HL-60 (cell line): ENCODE results near the gene CALHM1.

Source experiments
- CTCF ChIP-seq: IDR thresholded peaks from one replicate; pipeline ENCODE4 v1.5.1; 2011; ENCODE audit warnings: low read length, control low read depth, inconsistent platforms; ENCODE audit not compliant: insufficient read depth
- POLR2AphosphoS5 ChIP-seq: IDR thresholded peaks from 2 replicates; pipeline ENCODE4 v1.6.1; 2012; ENCODE audit warnings: low read depth
- TF ChIP-seq, protein P1 (sequence below): IDR thresholded peaks from 2 replicates; pipeline ENCODE4 v1.6.1; 2012; ENCODE audit warnings: low read depth; ENCODE audit not compliant: insufficient replicate concordance

- TF ChIP-seq CTCF: no peak
- no peak for TF ChIP-seq POLR2AphosphoS5
- TF ChIP-seq, protein P1, sequence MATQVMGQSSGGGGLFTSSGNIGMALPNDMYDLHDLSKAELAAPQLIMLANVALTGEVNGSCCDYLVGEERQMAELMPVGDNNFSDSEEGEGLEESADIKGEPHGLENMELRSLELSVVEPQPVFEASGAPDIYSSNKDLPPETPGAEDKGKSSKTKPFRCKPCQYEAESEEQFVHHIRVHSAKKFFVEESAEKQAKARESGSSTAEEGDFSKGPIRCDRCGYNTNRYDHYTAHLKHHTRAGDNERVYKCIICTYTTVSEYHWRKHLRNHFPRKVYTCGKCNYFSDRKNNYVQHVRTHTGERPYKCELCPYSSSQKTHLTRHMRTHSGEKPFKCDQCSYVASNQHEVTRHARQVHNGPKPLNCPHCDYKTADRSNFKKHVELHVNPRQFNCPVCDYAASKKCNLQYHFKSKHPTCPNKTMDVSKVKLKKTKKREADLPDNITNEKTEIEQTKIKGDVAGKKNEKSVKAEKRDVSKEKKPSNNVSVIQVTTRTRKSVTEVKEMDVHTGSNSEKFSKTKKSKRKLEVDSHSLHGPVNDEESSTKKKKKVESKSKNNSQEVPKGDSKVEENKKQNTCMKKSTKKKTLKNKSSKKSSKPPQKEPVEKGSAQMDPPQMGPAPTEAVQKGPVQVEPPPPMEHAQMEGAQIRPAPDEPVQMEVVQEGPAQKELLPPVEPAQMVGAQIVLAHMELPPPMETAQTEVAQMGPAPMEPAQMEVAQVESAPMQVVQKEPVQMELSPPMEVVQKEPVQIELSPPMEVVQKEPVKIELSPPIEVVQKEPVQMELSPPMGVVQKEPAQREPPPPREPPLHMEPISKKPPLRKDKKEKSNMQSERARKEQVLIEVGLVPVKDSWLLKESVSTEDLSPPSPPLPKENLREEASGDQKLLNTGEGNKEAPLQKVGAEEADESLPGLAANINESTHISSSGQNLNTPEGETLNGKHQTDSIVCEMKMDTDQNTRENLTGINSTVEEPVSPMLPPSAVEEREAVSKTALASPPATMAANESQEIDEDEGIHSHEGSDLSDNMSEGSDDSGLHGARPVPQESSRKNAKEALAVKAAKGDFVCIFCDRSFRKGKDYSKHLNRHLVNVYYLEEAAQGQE: no peak
Observed at GRCh38 chr10:103415581-103415980, 43.1 kb downstream of the CALHM1 start.
